Measurements from ENCODE around the gene PPP1R12C.

PPP1R12C gene

GRCh38 chr19:55050749-55051532 lies 66.5 kb downstream of the PPP1R12C start:
- Mint-ChIP-seq H3K4me1 (no peaks in the 10 kb centered on the region), H3K27me3 (no peaks in the 10 kb centered on the region), H3K9me3 (no peaks in the 10 kb centered on the region), H3K36me3 (peaks cover 44 to 60% of the 10 kb centered on the region in 2 donors), H3K27ac (no peak overlapping the region), H3K4me3 (no peak overlapping the region)
- DNase-seq (no peak), ATAC-seq (replicated peaks) (no peak)

GRCh38 chr19:55048446-55048845 lies 69.0 kb downstream of the PPP1R12C start:
- Mint-ChIP-seq H3K36me3 (peaks cover 45 to 63% of the 10 kb centered on the region in 2 donors), H3K9me3 (no peaks in the 10 kb centered on the region)
- ATAC-seq (replicated peaks), result no peak

GRCh38 chr19:55047951-55048350 lies 69.5 kb downstream of the PPP1R12C start:
- ATAC-seq (replicated peaks) (no peak), DNase-seq (no peak)
- peaks cover 40 to 59% of the 10 kb centered on the region in 2 donors for H3K36me3 Mint-ChIP-seq
- H3K27ac Mint-ChIP-seq, result peak overlapping the region; percentile 5
- no peaks in the 10 kb centered on the region for H3K9me3 Mint-ChIP-seq
- no peak overlapping the region for H3K4me3 Mint-ChIP-seq
- H3K4me1 Mint-ChIP-seq, result no peaks in the 10 kb centered on the region
- H3K27me3 Mint-ChIP-seq, result no peaks in the 10 kb centered on the region

More at GRCh38 chr19:55048446-55048845, 69.0 kb downstream of the PPP1R12C start:
- H3K4me3 Mint-ChIP-seq, result no peak overlapping the region
- no peaks in the 10 kb centered on the region for H3K27me3 Mint-ChIP-seq
- DNase-seq, result no peak
- H3K27ac Mint-ChIP-seq, result no peak overlapping the region
- no peaks in the 10 kb centered on the region for H3K4me1 Mint-ChIP-seq

- ATAC-seq (replicated peaks) (no peak), DNase-seq (no peak)
- Mint-ChIP-seq H3K9me3 (no peaks in the 10 kb centered on the region), H3K4me3 (no peak overlapping the region), H3K36me3 (peaks cover 37 to 59% of the 10 kb centered on the region in 2 donors), H3K4me1 (peaks cover 7 to 8% of the 10 kb centered on the region in 2 donors), H3K27ac (peak overlapping the region; percentile 43), H3K27me3 (no peaks in the 10 kb centered on the region)
Measured at GRCh38 chr19:55046975-55047622, 70.3 kb downstream of the PPP1R12C start.

- H3K36me3 Mint-ChIP-seq, result peaks cover 32 to 51% of the 10 kb centered on the region in 2 donors
- DNase-seq (no peak), ATAC-seq (replicated peaks) (no peak)
- no peaks in the 10 kb centered on the region for H3K27me3 Mint-ChIP-seq
- H3K4me3 Mint-ChIP-seq, result no peak overlapping the region
- H3K4me1 Mint-ChIP-seq, result peaks cover 14 to 19% of the 10 kb centered on the region in 2 donors
- H3K9me3 Mint-ChIP-seq, result no peaks in the 10 kb centered on the region
- peak overlapping the region; percentile 47 for H3K27ac Mint-ChIP-seq
Measured at GRCh38 chr19:55044771-55045716, 72.4 kb downstream of the PPP1R12C start.

GRCh38 chr19:55044286-55044685 lies 73.2 kb downstream of the PPP1R12C start:
- H3K36me3 Mint-ChIP-seq, result peaks cover 34 to 55% of the 10 kb centered on the region in 2 donors
- H3K9me3 Mint-ChIP-seq, result no peaks in the 10 kb centered on the region
- no peaks in the 10 kb centered on the region for H3K27me3 Mint-ChIP-seq
- no peak for DNase-seq
- H3K27ac Mint-ChIP-seq, result no peak overlapping the region
- no peak overlapping the region for H3K4me3 Mint-ChIP-seq
- ATAC-seq (replicated peaks), result no peak
- peaks cover 14 to 19% of the 10 kb centered on the region in 2 donors for H3K4me1 Mint-ChIP-seq

- Mint-ChIP-seq H3K27me3 (no peaks in the 10 kb centered on the region), H3K4me1 (peaks cover 14 to 19% of the 10 kb centered on the region in 2 donors), H3K36me3 (peaks cover 22 to 42% of the 10 kb centered on the region in 2 donors), H3K4me3 (no peak overlapping the region), H3K27ac (peak overlapping the region; percentile 11), H3K9me3 (no peaks in the 10 kb centered on the region)
- ATAC-seq (replicated peaks) (no peak), DNase-seq (no peak)
Measured at GRCh38 chr19:55042688-55043087, 74.7 kb downstream of the PPP1R12C start.

GRCh38 chr19:55042344-55042678 lies 75.1 kb downstream of the PPP1R12C start:
- peak overlapping the region; percentile 11 for H3K27ac Mint-ChIP-seq
- H3K27me3 Mint-ChIP-seq, result no peaks in the 10 kb centered on the region
- H3K4me1 Mint-ChIP-seq, result peaks cover 14 to 19% of the 10 kb centered on the region in 2 donors
- no peak for ATAC-seq (replicated peaks)
- no peaks in the 10 kb centered on the region for H3K9me3 Mint-ChIP-seq
- H3K4me3 Mint-ChIP-seq, result peak overlapping the region in 1 of 2 donors; percentile 22
- DNase-seq, result no peak
- peaks cover 19 to 40% of the 10 kb centered on the region in 2 donors for H3K36me3 Mint-ChIP-seq

- peaks cover 14 to 19% of the 10 kb centered on the region in 2 donors for H3K4me1 Mint-ChIP-seq
- H3K4me3 Mint-ChIP-seq, result peak overlapping the region; percentile 22 to 63
- peak overlapping the region; percentile 56 for H3K27ac Mint-ChIP-seq
- peaks cover 15 to 36% of the 10 kb centered on the region in 2 donors for H3K36me3 Mint-ChIP-seq
- no peak for DNase-seq
- H3K27me3 Mint-ChIP-seq, result no peaks in the 10 kb centered on the region
- peak; percentile 45 to 59 for ATAC-seq (replicated peaks)
- no peaks in the 10 kb centered on the region for H3K9me3 Mint-ChIP-seq
Measured at GRCh38 chr19:55041627-55042343, 75.7 kb downstream of the PPP1R12C start.

GRCh38 chr19:55041244-55041626 lies 76.2 kb downstream of the PPP1R12C start:
- Mint-ChIP-seq H3K27me3 (no peaks in the 10 kb centered on the region), H3K36me3 (peaks cover 15 to 33% of the 10 kb centered on the region in 2 donors), H3K4me1 (peaks cover 14 to 19% of the 10 kb centered on the region in 2 donors), H3K27ac (peak overlapping the region; percentile 71), H3K4me3 (no peak overlapping the region), H3K9me3 (no peaks in the 10 kb centered on the region)
- ATAC-seq (replicated peaks), result no peak
- no peak for DNase-seq

Measured in stimulated activated naive B cell treated with anti-CD40 and anti-IgM and Interleukin-4, amounts not matched to agents 10 μg/mL and 1 μg/mL and 100 μg/mL, for 72 hours (primary cell).